Skeletal muscle tissue (tissue), 4 donors: Measurements from ENCODE around the gene ANKRD11. TPM values are rescaled to one million over a fixed set of nuclear protein-coding genes. Genes with fewer than 3 reads are reported as not detected.

Experiments
- H3K27ac ChIP-seq: one replicate; pipeline ENCODE4 v1.7.0; 2013; ENCODE audit warnings: mild to moderate bottlenecking, low read depth, low read length, inconsistent platforms
- H3K27me3 ChIP-seq, 3 donors: one replicate each; pipeline ENCODE4 v1.7.0; 2013; ENCODE audit warnings: low read length in 3 of 3; ENCODE audit not compliant: control insufficient read depth in 3 of 3, insufficient read depth in 3 of 3
- H3K36me3 ChIP-seq, 3 donors: one replicate each; pipeline ENCODE4 v1.7.0; 2013; ENCODE audit warnings: low read length in 3 of 3; ENCODE audit not compliant: control insufficient read depth in 3 of 3, insufficient read depth in 3 of 3
- H3K4me1 ChIP-seq, 3 donors: one replicate each; pipeline ENCODE4 v1.7.0; 2013; ENCODE audit warnings: low read length in 3 of 3, mild to moderate bottlenecking in 3 of 3; ENCODE audit not compliant: control insufficient read depth in 3 of 3, insufficient read depth in 3 of 3
- H3K4me3 ChIP-seq, 3 donors: one replicate each; pipeline ENCODE4 v1.7.0; 2013; ENCODE audit warnings: low read length in 3 of 3
- H3K9ac ChIP-seq, 3 donors: one replicate each; pipeline ENCODE4 v1.7.0; 2013; ENCODE audit warnings: low read length in 3 of 3, mild to moderate bottlenecking in 3 of 3, moderate library complexity in 2 of 3, low read depth in 1 of 3
- H3K9me3 ChIP-seq, 3 donors: one replicate each; pipeline ENCODE4 v1.7.0; 2013; ENCODE audit warnings: low read length in 3 of 3; ENCODE audit not compliant: control insufficient read depth in 3 of 3
- total RNA-seq: library from RNA; depleted of rRNA; stranded (reverse); fragments of >200 nt; gene quantifications from one replicate; pipeline ENCODE4 v1.2.3, GENCODE V29; 2014
- donor health status: Osteomylitis.

The ANKRD11 gene
- total RNA-seq, 1 donor from 2014 or later, result 21.4 TPM

- Histone ChIP-seq H3K27ac (no peak overlapping the region), H3K9me3 (no peaks in the 10 kb centered on the region), H3K4me1 (peaks cover 31 to 58% (median 40%) of the 10 kb centered on the region in 3 donors), H3K4me3 (no peak overlapping the region), H3K27me3 (no peaks in the 10 kb centered on the region), H3K9ac (no peak overlapping the region), H3K36me3 (peaks cover 0 to 2% (median 2%) of the 10 kb centered on the region in 3 donors)
Measured at GRCh38 chr16:89351645-89352044, 138.7 kb downstream of the ANKRD11 start.

DNA sequence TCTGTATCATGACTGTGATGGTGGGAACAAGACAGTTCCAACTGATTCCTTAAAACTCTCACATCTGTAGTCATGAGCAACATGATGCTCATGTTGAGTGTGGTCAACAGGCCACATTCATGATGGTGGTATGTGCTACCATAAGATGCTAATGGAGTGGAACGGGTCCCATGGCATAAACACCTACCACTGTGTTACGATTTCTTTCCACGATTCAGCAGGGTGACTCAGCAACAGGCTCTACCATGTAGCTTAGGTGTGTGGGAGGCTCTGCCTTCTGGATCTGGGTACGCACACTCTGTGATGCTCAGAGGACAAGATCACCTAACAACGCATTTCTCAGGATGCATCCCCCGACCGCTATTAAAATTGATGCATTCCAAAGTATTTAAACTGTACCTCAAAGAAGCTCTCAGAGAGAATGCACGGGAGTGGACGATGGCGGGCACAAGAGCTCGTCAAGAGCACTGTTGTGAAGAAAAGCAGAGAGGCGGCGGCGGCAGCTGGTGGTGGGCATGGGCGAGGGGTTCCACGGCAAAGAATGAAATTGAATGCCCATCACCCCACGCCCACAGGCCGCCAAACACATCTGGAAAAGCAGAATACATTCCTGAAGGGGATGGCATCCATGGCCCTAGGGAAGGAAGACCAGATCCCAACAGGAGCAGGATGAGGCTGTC lies 139.5 kb downstream of the ANKRD11 start:
- no peak overlapping the region for H3K4me3 ChIP-seq
- H3K27ac ChIP-seq, result no peak overlapping the region
- H3K9me3 ChIP-seq, result no peaks in the 10 kb centered on the region
- H3K27me3 ChIP-seq, result no peaks in the 10 kb centered on the region
- H3K36me3 ChIP-seq, result peaks cover 0 to 2% (median 2%) of the 10 kb centered on the region in 3 donors
- H3K9ac ChIP-seq, result no peak overlapping the region
- peaks cover 28 to 60% (median 36%) of the 10 kb centered on the region in 3 donors for H3K4me1 ChIP-seq

DNA sequence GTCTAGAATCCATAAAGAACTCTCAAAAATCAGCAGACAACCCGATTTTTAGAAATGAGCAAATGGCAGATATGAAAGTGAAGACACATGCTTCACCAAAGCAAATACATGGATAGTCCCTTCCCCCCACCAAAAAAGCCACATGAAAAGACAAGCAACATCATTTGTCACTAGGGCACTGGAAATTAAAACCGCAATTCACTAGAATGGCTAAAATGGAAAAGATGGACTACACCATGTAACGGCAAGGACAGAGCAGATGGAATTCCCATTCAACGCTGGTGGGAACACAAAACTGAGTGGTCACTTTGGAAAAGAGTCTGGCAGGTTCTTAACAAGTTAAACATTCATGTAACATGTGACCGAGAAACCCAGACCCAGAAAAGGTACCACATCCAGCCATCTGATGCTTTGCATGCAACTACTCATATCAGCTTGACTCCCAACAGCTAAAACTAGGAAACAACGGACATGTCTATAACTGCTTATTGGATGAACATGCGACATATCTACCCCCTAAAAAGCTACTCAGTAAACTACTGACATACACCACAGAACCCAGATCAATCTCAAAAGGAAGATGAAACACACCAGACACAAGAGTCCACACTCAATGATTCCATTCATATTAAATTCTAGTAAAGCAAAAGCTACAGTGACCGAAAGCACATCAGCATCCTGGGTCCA lies 140.3 kb downstream of the ANKRD11 start:
- Histone ChIP-seq H3K36me3 (peaks cover 0 to 2% (median 2%) of the 10 kb centered on the region in 3 donors), H3K27ac (no peak overlapping the region), H3K9me3 (no peaks in the 10 kb centered on the region), H3K4me3 (no peak overlapping the region), H3K4me1 (peaks cover 35 to 60% (median 37%) of the 10 kb centered on the region in 3 donors), H3K9ac (no peak overlapping the region), H3K27me3 (no peaks in the 10 kb centered on the region)

- no peak overlapping the region for H3K27ac ChIP-seq
- no peak overlapping the region for H3K9ac ChIP-seq
- H3K27me3 ChIP-seq, result no peaks in the 10 kb centered on the region
- peaks cover 37 to 59% (median 40%) of the 10 kb centered on the region in 3 donors for H3K4me1 ChIP-seq
- H3K9me3 ChIP-seq, result no peaks in the 10 kb centered on the region
- no peak overlapping the region for H3K4me3 ChIP-seq
- H3K36me3 ChIP-seq, result peaks cover 0 to 2% (median 2%) of the 10 kb centered on the region in 3 donors
Measured at GRCh38 chr16:89347807-89348206, 142.6 kb downstream of the ANKRD11 start.

- Histone ChIP-seq H3K36me3 (peaks cover 0 to 2% (median 0%) of the 10 kb centered on the region in 3 donors), H3K4me3 (no peak overlapping the region), H3K9ac (no peak overlapping the region), H3K9me3 (no peaks in the 10 kb centered on the region), H3K27ac (no peak overlapping the region), H3K27me3 (no peaks in the 10 kb centered on the region), H3K4me1 (peaks cover 31 to 56% (median 40%) of the 10 kb centered on the region in 3 donors)
Measured at GRCh38 chr16:89346869-89347268, 143.5 kb downstream of the ANKRD11 start.

- Histone ChIP-seq H3K27me3 (no peaks in the 10 kb centered on the region), H3K4me3 (peak overlapping the region in 1 of 3 donors; percentile 22), H3K9ac (peak overlapping the region in 1 of 3 donors; percentile 3), H3K9me3 (no peaks in the 10 kb centered on the region), H3K27ac (no peak overlapping the region), H3K36me3 (peaks cover 0 to 2% (median 0%) of the 10 kb centered on the region in 3 donors), H3K4me1 (peaks cover 28 to 51% (median 43%) of the 10 kb centered on the region in 3 donors)
Measured at GRCh38 chr16:89345642-89346150, 144.7 kb downstream of the ANKRD11 start.

GRCh38 chr16:89344846-89345611 lies 145.3 kb downstream of the ANKRD11 start:
- Histone ChIP-seq H3K27ac (peak overlapping the region; percentile 10), H3K4me3 (peak overlapping the region in 1 of 3 donors; percentile 22), H3K4me1 (peaks cover 25 to 49% (median 43%) of the 10 kb centered on the region in 3 donors), H3K9ac (no peak overlapping the region), H3K27me3 (no peaks in the 10 kb centered on the region), H3K36me3 (no peaks in the 10 kb centered on the region), H3K9me3 (no peaks in the 10 kb centered on the region)

GRCh38 chr16:89344458-89344834 lies 145.9 kb downstream of the ANKRD11 start:
- Histone ChIP-seq H3K27ac (peak overlapping the region; percentile 10), H3K4me1 (peaks cover 25 to 49% (median 43%) of the 10 kb centered on the region in 3 donors), H3K9me3 (no peaks in the 10 kb centered on the region), H3K27me3 (no peaks in the 10 kb centered on the region), H3K36me3 (no peaks in the 10 kb centered on the region), H3K9ac (peak overlapping the region in 2 of 3 donors; percentile 21 to 40), H3K4me3 (peak overlapping the region in 2 of 3 donors; percentile 1 to 9)

- no peaks in the 10 kb centered on the region for H3K36me3 ChIP-seq
- H3K27me3 ChIP-seq, result no peaks in the 10 kb centered on the region
- H3K4me1 ChIP-seq, result peaks cover 26 to 54% (median 47%) of the 10 kb centered on the region in 3 donors
- peak overlapping the region in 2 of 3 donors; percentile 21 to 40 for H3K9ac ChIP-seq
- peak overlapping the region in 2 of 3 donors; percentile 1 to 9 for H3K4me3 ChIP-seq
- peak overlapping the region; percentile 10 for H3K27ac ChIP-seq
- no peaks in the 10 kb centered on the region for H3K9me3 ChIP-seq
Measured at GRCh38 chr16:89343501-89344457, 146.6 kb downstream of the ANKRD11 start.
